ENCODE data around the gene HSBP1. TPM values are rescaled to one million over a fixed set of nuclear protein-coding genes. Genes with fewer than 3 reads are reported as not detected.

HSBP1 gene
- total RNA-seq, 4 donors from 2014 or later: 20.0 to 25.1 (median 21.9) TPM

DNA sequence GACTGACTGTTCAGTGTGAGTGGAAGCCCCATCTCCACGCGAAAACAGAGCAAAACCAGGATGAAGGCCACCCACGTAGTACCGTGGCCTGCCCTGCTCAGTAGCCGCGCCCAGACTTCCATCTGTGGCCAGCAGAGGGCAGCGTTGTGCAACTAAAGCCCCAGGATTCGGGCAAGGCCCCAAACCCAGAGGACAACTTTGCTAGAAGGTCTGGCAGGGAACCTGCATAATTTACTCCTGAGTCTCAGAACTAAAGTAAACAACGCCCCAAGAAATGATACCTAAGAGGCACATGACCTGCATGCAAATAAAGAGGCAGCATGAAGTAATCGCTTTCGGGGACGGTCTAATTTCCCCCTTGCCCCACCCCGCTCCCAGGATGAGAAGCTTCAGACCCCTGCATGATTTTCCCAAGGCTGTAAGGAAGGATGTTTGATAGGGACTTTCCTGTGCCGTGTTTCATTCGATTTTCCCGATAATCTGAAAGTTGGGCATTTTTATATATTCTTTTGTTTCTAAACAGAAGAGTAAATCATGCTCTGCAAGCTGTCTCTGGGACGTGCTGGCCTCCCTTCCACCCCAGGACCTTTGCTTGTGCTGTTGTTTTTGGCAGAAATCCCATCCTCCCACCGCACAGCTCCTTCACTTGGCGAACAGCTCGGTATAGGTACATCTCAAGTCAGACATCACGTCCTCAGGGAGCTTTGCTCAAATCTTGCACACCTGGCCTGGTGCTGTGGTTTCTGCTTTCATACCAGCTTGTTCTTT lies 18.6 kb downstream of the HSBP1 start:
- peak; percentile 84 for ATAC-seq (ENCODE audit: low FRiP score)
- TF ChIP-seq, protein P1, sequence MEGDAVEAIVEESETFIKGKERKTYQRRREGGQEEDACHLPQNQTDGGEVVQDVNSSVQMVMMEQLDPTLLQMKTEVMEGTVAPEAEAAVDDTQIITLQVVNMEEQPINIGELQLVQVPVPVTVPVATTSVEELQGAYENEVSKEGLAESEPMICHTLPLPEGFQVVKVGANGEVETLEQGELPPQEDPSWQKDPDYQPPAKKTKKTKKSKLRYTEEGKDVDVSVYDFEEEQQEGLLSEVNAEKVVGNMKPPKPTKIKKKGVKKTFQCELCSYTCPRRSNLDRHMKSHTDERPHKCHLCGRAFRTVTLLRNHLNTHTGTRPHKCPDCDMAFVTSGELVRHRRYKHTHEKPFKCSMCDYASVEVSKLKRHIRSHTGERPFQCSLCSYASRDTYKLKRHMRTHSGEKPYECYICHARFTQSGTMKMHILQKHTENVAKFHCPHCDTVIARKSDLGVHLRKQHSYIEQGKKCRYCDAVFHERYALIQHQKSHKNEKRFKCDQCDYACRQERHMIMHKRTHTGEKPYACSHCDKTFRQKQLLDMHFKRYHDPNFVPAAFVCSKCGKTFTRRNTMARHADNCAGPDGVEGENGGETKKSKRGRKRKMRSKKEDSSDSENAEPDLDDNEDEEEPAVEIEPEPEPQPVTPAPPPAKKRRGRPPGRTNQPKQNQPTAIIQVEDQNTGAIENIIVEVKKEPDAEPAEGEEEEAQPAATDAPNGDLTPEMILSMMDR (IDR thresholded peaks at IDR 0.05): peak in 1 of 3 donors; percentile 67
- peak; percentile 89 for DNase-seq (ENCODE audit: low spot score)

GRCh38 chr16:83830091-83830768 lies 22.5 kb downstream of the HSBP1 start:
- TF ChIP-seq, protein P1 (IDR thresholded peaks at IDR 0.05): no peak
- ATAC-seq (ENCODE audit: low FRiP score) (no peak), DNase-seq (ENCODE audit: low spot score) (no peak)

- ATAC-seq (ENCODE audit: low FRiP score): no peak
- TF ChIP-seq, protein P1 (IDR thresholded peaks at IDR 0.05): no peak
Measured at GRCh38 chr16:83830769-83831455, 23.1 kb downstream of the HSBP1 start.

DNA sequence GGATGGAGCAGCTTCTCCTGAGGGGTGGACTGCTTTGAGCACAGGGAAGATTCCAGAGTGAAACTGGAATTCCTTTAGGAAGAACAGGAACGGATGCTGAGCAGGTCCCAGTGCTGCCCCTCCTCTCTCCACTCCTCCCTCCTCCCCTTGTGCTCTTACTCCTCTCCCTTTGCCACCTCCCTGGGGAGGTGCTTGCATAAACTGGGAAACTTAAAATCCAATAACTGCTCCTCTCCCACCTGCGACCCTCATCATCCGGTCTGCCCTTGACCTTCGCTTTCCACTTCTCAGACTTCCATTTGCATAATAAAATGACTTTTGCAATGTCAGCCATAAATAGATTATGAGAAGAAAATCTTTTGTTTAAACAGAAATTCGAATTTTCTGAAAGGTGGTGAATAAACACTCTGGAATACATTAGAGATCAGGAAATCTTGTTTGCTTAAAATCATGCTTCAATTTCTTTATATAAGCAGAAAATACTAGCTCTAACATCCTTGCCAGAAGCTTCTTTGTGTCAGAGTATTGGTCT lies 23.7 kb downstream of the HSBP1 start:
- ATAC-seq (ENCODE audit: low FRiP score) (no peak), DNase-seq (ENCODE audit: low spot score) (no peak)
- TF ChIP-seq, protein P1 (IDR thresholded peaks at IDR 0.05): no peak

More at GRCh38 chr16:83830769-83831455, 23.1 kb downstream of the HSBP1 start:
- no peak for DNase-seq (ENCODE audit: low spot score)

DNA sequence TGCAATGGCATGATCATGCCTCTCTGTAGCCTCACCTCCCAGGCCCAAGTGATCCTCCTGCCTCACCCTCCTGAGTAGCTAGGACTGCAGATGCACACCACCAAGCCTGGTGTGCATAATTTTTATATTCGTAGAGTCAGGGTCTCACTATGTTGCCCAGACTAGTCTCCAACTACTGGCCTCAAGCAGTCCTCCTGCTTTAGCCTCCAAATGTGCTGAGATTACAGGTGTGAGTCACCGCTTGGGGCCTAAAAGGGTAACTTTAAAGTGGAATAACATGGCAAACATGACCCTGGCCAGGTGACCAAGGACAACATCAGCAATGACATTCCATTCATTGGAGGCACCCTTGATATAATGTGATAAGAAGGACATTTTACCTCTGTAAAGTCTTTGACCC lies 26.1 kb downstream of the HSBP1 start:
- TF ChIP-seq, protein P1 (IDR thresholded peaks at IDR 0.05): no peak
- ATAC-seq (ENCODE audit: low FRiP score) (no peak), DNase-seq (ENCODE audit: low spot score) (no peak)

- TF ChIP-seq, protein P1 (IDR thresholded peaks at IDR 0.05): no peak
- DNase-seq (ENCODE audit: low spot score) (no peak), ATAC-seq (ENCODE audit: low FRiP score) (no peak)
Measured at GRCh38 chr16:83835586-83836566, 28.1 kb downstream of the HSBP1 start.

Measured in omental fat pad (tissue), 4 donors.